Measurements from ENCODE around the gene LENG9. TPM values are rescaled to one million over a fixed set of nuclear protein-coding genes. Genes with fewer than 3 reads are reported as not detected.
A peak's percentile ranks its signal among the peaks of the same experiment; 100 is the strongest.

The LENG9 gene
- total and polyA plus RNA-seq, 2 of the 13 experiments (the other 11 are each of a cell fraction or from before 2014, with no cell fraction given): 0.75 to 2.9 TPM

DNA sequence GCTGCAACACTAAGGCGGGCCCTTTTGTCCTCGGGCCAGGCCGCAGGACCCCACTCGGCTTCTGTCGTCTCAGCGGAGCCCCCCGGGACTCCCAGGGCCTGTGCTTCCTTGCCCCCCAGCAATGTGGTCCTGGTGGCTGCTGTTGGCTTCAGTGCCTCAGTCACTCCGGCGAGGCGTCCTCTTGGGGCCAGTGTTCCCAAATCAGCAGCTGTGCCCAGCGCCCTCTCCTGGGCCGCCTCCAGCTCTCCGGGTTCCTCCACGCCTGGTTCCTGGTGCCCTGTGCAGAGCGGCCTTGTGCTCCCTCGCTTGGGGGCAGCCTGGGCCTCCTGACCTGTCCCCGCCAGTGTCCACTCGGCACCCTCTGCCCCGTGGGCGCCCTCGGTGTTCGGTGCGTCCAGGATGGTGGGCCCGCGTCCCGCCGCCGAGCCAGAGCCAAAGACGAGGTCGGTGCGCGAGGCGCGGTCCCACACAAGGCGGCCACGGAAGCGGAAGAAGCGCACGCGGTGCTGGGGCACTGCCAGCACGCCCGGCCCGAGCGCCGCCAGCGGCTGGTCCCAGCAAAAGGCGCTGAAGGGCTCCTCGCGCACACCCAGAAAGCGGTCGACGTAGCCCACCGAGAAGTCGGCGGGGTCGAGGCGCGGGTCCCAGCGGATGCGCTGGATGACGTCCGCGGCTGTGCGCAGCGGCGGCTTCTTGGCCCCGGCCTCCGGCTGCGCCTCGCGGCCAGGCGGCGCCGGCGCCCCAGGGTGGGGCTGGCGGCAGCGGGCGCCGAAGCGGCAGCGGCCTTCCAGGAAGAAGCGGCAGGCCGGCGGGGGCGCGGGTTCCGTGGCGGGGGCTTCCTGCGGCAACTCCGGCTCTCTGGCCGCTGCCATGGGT lies 685 bp downstream of the LENG9 start (continued):
- TF ChIP-seq, protein P1, sequence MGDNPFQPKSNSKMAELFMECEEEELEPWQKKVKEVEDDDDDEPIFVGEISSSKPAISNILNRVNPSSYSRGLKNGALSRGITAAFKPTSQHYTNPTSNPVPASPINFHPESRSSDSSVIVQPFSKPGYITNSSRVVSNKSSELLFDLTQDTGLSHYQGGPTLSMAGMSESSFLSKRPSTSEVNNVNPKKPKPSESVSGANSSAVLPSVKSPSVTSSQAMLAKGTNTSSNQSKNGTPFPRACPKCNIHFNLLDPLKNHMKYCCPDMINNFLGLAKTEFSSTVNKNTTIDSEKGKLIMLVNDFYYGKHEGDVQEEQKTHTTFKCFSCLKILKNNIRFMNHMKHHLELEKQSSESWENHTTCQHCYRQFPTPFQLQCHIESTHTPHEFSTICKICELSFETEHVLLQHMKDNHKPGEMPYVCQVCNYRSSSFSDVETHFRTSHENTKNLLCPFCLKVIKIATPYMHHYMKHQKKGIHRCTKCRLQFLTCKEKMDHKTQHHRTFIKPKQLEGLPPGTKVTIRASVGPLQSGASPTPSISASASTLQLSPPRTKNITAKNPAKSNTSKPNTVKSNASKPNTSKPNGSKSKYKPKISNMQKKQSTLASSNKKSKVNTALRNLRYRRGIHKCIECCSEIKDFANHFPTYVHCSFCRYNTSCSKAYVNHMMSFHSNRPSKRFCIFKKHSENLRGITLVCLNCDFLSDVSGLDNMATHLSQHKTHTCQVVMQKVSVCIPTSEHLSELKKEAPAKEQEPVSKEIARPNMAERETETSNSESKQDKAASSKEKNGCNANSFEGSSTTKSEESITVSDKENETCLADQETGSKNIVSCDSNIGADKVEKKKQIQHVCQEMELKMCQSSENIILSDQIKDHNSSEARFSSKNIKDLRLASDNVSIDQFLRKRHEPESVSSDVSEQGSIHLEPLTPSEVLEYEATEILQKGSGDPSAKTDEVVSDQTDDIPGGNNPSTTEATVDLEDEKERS (CRISPR knock-in tag; IDR thresholded peaks at IDR 0.05): 0 out of 2 replicates have a peak, but pooled peaks have one; percentile 3
- TF ChIP-seq SIX4 (CRISPR knock-in tag; IDR thresholded peaks at IDR 0.05): no peak; the same call in 1 of the 2 replicates
- TF ChIP-seq KMT2A (CRISPR knock-in tag; IDR thresholded peaks at IDR 0.05): 0 out of 2 replicates have a peak, but pooled peaks have one; percentile 11
- no peak for TF ChIP-seq KLF13 (CRISPR knock-in tag; IDR thresholded peaks at IDR 0.05)
- TF ChIP-seq ERF (CRISPR knock-in tag; IDR thresholded peaks at IDR 0.05): no peak
- no peak for TF ChIP-seq KDM1A (CRISPR knock-in tag; IDR thresholded peaks at IDR 0.05)
- TF ChIP-seq MBNL3 (CRISPR knock-in tag; conservative IDR thresholded peaks at IDR 0.05): no peak
- TF ChIP-seq, protein P2, sequence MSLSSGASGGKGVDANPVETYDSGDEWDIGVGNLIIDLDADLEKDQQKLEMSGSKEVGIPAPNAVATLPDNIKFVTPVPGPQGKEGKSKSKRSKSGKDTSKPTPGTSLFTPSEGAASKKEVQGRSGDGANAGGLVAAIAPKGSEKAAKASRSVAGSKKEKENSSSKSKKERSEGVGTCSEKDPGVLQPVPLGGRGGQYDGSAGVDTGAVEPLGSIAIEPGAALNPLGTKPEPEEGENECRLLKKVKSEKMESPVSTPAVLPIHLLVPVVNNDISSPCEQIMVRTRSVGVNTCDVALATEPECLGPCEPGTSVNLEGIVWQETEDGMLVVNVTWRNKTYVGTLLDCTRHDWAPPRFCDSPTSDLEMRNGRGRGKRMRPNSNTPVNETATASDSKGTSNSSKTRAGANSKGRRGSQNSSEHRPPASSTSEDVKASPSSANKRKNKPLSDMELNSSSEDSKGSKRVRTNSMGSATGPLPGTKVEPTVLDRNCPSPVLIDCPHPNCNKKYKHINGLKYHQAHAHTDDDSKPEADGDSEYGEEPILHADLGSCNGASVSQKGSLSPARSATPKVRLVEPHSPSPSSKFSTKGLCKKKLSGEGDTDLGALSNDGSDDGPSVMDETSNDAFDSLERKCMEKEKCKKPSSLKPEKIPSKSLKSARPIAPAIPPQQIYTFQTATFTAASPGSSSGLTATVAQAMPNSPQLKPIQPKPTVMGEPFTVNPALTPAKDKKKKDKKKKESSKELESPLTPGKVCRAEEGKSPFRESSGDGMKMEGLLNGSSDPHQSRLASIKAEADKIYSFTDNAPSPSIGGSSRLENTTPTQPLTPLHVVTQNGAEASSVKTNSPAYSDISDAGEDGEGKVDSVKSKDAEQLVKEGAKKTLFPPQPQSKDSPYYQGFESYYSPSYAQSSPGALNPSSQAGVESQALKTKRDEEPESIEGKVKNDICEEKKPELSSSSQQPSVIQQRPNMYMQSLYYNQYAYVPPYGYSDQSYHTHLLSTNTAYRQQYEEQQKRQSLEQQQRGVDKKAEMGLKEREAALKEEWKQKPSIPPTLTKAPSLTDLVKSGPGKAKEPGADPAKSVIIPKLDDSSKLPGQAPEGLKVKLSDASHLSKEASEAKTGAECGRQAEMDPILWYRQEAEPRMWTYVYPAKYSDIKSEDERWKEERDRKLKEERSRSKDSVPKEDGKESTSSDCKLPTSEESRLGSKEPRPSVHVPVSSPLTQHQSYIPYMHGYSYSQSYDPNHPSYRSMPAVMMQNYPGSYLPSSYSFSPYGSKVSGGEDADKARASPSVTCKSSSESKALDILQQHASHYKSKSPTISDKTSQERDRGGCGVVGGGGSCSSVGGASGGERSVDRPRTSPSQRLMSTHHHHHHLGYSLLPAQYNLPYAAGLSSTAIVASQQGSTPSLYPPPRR (CRISPR knock-in tag; IDR thresholded peaks at IDR 0.05; ENCODE audit: borderline replicate concordance): no peak
- TF ChIP-seq, protein P3, sequence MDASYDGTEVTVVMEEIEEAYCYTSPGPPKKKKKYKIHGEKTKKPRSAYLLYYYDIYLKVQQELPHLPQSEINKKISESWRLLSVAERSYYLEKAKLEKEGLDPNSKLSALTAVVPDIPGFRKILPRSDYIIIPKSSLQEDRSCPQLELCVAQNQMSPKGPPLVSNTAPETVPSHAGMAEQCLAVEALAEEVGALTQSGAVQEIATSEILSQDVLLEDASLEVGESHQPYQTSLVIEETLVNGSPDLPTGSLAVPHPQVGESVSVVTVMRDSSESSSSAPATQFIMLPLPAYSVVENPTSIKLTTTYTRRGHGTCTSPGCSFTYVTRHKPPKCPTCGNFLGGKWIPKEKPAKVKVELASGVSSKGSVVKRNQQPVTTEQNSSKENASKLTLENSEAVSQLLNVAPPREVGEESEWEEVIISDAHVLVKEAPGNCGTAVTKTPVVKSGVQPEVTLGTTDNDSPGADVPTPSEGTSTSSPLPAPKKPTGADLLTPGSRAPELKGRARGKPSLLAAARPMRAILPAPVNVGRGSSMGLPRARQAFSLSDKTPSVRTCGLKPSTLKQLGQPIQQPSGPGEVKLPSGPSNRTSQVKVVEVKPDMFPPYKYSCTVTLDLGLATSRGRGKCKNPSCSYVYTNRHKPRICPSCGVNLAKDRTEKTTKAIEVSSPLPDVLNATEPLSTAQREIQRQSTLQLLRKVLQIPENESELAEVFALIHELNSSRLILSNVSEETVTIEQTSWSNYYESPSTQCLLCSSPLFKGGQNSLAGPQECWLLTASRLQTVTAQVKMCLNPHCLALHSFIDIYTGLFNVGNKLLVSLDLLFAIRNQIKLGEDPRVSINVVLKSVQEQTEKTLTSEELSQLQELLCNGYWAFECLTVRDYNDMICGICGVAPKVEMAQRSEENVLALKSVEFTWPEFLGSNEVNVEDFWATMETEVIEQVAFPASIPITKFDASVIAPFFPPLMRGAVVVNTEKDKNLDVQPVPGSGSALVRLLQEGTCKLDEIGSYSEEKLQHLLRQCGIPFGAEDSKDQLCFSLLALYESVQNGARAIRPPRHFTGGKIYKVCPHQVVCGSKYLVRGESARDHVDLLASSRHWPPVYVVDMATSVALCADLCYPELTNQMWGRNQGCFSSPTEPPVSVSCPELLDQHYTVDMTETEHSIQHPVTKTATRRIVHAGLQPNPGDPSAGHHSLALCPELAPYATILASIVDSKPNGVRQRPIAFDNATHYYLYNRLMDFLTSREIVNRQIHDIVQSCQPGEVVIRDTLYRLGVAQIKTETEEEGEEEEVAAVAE (CRISPR knock-in tag; IDR thresholded peaks at IDR 0.05; ENCODE audit: borderline replicate concordance): no peak
- TF ChIP-seq KDM6A (CRISPR knock-in tag; IDR thresholded peaks at IDR 0.05; ENCODE audit: low read depth): no peak
- TF ChIP-seq HOXA7 (CRISPR knock-in tag; IDR thresholded peaks at IDR 0.05): no peak
- TF ChIP-seq, protein P4, sequence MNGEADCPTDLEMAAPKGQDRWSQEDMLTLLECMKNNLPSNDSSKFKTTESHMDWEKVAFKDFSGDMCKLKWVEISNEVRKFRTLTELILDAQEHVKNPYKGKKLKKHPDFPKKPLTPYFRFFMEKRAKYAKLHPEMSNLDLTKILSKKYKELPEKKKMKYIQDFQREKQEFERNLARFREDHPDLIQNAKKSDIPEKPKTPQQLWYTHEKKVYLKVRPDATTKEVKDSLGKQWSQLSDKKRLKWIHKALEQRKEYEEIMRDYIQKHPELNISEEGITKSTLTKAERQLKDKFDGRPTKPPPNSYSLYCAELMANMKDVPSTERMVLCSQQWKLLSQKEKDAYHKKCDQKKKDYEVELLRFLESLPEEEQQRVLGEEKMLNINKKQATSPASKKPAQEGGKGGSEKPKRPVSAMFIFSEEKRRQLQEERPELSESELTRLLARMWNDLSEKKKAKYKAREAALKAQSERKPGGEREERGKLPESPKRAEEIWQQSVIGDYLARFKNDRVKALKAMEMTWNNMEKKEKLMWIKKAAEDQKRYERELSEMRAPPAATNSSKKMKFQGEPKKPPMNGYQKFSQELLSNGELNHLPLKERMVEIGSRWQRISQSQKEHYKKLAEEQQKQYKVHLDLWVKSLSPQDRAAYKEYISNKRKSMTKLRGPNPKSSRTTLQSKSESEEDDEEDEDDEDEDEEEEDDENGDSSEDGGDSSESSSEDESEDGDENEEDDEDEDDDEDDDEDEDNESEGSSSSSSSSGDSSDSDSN (CRISPR knock-in tag; IDR thresholded peaks at IDR 0.05): peak; percentile 89
- TF ChIP-seq ZNF451 (CRISPR knock-in tag; IDR thresholded peaks at IDR 0.05): no peak
- TF ChIP-seq U2AF2 (IDR thresholded peaks at IDR 0.05; ENCODE audit: low read depth, low read length): no peak

Data from HepG2 (cell line).